Measurements from ENCODE around the gene NAA38.

The NAA38 gene

DNA sequence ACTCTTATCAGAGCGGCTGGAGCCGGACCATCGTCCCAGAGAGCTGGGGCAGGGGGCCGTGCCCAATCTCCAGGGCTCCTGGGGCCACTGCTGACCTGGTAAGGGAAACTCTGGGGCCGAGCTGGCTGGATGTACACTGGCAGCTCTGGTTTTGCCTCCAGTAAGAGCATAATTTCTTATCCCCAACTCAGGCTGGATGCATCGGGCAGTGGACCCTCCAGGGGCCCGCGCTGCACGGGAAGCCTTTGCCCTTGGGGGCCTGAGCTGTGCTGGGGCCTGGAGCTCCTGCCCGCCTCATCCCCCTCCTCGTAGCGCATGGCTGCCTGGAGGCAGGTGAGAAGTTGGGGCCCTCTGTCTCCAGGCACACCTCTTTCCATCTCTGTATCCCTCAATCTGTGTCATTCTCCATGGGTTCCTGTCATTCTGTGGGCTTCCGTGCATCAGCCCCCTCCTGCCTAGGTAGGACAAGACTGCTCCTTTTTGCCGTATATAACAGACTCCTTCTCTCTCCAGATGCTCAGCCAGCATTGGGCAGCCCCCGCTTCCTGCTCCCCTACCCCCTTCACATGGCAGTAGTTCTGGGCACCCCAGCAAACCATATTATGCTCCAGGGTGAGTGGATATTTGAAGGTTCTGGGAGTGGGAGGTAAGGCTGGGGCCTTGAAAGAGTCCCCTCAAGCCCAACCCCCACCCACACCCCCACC lies 11.8 kb downstream of the NAA38 start:
- peaks cover 25% of the 10 kb centered on the region for H4K20me1 ChIP-seq (ENCODE audit: insufficient read depth, low read length)
- H3K4me2 ChIP-seq (ENCODE audit: low read length) = peak overlapping the region; percentile 81
- peaks cover 12% of the 10 kb centered on the region for H3K36me3 ChIP-seq (replicated peaks; ENCODE audit: low read depth, low read length)
- no peak for TF ChIP-seq EZH2phosphoT487 (IDR thresholded peaks at IDR 0.05; ENCODE audit: low read depth)
- no peak for TF ChIP-seq CTCF (IDR thresholded peaks at IDR 0.05; ENCODE audit: low read depth, low read length)
- H3K4me3 ChIP-seq (ENCODE audit: low read length) = peak overlapping the region; percentile 88
- H3K9me3 ChIP-seq (ENCODE audit: insufficient read depth, low read length) = no peaks in the 10 kb centered on the region
- H3K9ac ChIP-seq (ENCODE audit: low read length) = peak overlapping the region; percentile 87; the same call in 1 of the 2 replicates
- no peak overlapping the region for H3K27ac ChIP-seq (ENCODE audit: low read length)
- H3K4me1 ChIP-seq (ENCODE audit: low read length) = peaks cover 27% of the 10 kb centered on the region
- H2AFZ ChIP-seq (ENCODE audit: low read depth, low read length) = no peak overlapping the region
- H3K27me3 ChIP-seq (ENCODE audit: low read depth, low read length) = no peaks in the 10 kb centered on the region
- H3K79me2 ChIP-seq (ENCODE audit: low read length) = peaks cover 46% of the 10 kb centered on the region

DNA sequence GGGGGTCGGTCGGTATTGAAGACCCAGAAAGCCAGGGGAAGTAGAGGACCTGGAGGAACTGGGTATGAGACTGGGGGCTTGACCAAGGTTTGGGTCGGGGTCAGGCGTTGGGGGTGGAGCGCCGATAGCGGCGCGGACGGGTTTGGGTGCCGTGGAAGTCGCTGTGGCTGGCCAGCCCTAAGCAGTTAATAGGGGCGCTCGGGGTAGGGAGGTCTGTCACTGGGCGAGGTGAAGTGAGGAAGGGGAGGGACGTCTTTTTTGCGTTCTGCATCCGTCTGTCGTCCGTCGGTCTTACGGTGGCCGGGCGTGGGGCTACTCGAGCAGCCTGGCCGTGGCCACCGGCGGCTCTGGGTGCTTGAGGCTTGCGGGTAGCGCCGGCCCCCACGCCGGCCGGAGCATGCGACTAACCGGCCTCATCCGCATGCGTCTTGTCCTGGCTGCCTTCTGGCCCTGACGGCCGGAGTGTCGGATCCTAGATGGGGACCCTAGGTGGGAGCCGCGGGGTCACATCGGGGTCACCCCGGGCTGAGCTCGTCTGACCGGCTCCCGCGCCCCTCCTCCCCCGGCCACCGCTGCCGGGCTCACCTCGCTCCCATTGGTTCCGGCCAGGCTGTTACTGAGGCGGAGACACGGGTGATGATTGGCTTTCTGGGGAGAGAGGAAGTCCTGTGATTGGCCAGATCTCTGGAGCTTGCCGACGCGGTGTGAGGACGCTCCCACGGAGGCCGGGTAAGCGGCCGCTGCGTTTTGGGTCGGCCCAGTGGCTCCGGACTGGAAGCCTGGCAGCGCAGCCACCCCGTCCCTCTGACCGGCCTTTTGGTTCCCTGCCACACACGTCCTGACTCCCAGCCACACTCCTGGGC lies 12.8 kb downstream of the NAA38 start:
- no peak overlapping the region for H2AFZ ChIP-seq (ENCODE audit: low read depth, low read length)
- no peaks in the 10 kb centered on the region for H3K9me3 ChIP-seq (ENCODE audit: insufficient read depth, low read length)
- peaks cover 56% of the 10 kb centered on the region for H3K79me2 ChIP-seq (ENCODE audit: low read length)
- peak overlapping the region; percentile 87 for H3K9ac ChIP-seq (ENCODE audit: low read length)
- H3K27ac ChIP-seq (ENCODE audit: low read length) = peak overlapping the region; percentile 98
- peak overlapping the region; percentile 81 for H3K4me2 ChIP-seq (ENCODE audit: low read length)
- peak overlapping the region; percentile 88 for H3K4me3 ChIP-seq (ENCODE audit: low read length)
- peaks cover 8% of the 10 kb centered on the region for H3K36me3 ChIP-seq (replicated peaks; ENCODE audit: low read depth, low read length)
- no peak for TF ChIP-seq CTCF (IDR thresholded peaks at IDR 0.05; ENCODE audit: low read depth, low read length)
- TF ChIP-seq EZH2phosphoT487 (IDR thresholded peaks at IDR 0.05; ENCODE audit: low read depth) = no peak
- H3K4me1 ChIP-seq (ENCODE audit: low read length) = peaks cover 29% of the 10 kb centered on the region
- peaks cover 31% of the 10 kb centered on the region for H4K20me1 ChIP-seq (ENCODE audit: insufficient read depth, low read length)
- no peaks in the 10 kb centered on the region for H3K27me3 ChIP-seq (ENCODE audit: low read depth, low read length)

DNA sequence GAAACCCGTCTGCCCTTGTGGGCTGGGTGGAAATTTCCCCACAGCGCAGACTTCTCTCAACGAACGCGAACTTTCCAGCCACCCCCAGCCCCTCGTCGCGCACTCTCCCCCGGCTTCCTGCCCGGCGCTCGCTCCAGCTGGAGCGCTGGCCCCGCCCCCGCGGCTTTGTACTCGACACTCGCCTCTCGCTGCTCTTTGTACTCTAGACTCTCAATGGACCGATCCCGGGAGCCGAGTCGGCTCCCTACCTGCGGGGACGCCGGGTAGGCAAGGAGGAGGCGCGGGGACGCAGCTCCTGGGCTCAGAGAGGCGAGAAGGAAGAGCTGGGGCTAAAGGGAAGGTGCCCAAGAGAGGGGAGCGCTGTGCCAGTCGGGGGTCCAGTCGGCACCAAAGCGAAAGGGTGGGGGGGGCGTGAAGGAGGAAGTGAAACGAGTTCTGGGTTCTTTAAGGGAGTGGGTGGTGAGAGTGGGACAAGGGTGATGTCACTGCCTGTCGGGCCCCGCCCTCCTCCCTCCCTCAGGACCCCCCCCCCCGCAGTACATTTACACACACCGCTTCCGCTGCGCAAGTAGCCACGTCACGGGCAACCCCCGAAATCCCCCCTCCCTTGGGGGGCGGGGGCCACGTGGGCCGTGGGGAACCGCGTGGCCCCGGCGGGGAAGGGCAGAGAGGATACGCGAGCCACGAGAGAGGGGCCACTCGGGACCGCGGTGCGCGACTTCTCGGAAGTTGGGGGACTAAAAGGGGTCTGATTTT lies 13.6 kb downstream of the NAA38 start:
- Histone ChIP-seq H3K4me2 (ENCODE audit: low read length) (peak overlapping the region; percentile 96), H3K27ac (ENCODE audit: low read length) (peak overlapping the region; percentile 98), H3K27me3 (ENCODE audit: low read depth, low read length) (no peaks in the 10 kb centered on the region), H3K9me3 (ENCODE audit: insufficient read depth, low read length) (no peaks in the 10 kb centered on the region), H2AFZ (ENCODE audit: low read depth, low read length) (no peak overlapping the region), H3K9ac (ENCODE audit: low read length) (peak overlapping the region; percentile 99), H4K20me1 (ENCODE audit: insufficient read depth, low read length) (peaks cover 39% of the 10 kb centered on the region), H3K4me3 (ENCODE audit: low read length) (peak overlapping the region; percentile 88), H3K79me2 (ENCODE audit: low read length) (peaks cover 64% of the 10 kb centered on the region), H3K4me1 (ENCODE audit: low read length) (peaks cover 34% of the 10 kb centered on the region), H3K36me3 (replicated peaks; ENCODE audit: low read depth, low read length) (peaks cover 8% of the 10 kb centered on the region)
- TF ChIP-seq CTCF (IDR thresholded peaks at IDR 0.05; ENCODE audit: low read depth, low read length) (no peak), EZH2phosphoT487 (IDR thresholded peaks at IDR 0.05; ENCODE audit: low read depth) (no peak)

- no peaks in the 10 kb centered on the region for H3K27me3 ChIP-seq (ENCODE audit: low read depth, low read length)
- H3K79me2 ChIP-seq (ENCODE audit: low read length) = peaks cover 69% of the 10 kb centered on the region
- peak overlapping the region; percentile 96 for H3K4me2 ChIP-seq (ENCODE audit: low read length)
- H3K9ac ChIP-seq (ENCODE audit: low read length) = peak overlapping the region; percentile 99
- no peak overlapping the region for H2AFZ ChIP-seq (ENCODE audit: low read depth, low read length)
- H3K27ac ChIP-seq (ENCODE audit: low read length) = peak overlapping the region; percentile 98
- peaks cover 38% of the 10 kb centered on the region for H3K4me1 ChIP-seq (ENCODE audit: low read length)
- H3K4me3 ChIP-seq (ENCODE audit: low read length) = peak overlapping the region; percentile 88
- H4K20me1 ChIP-seq (ENCODE audit: insufficient read depth, low read length) = peaks cover 42% of the 10 kb centered on the region
- no peak for TF ChIP-seq CTCF (IDR thresholded peaks at IDR 0.05; ENCODE audit: low read depth, low read length)
- no peak for TF ChIP-seq EZH2phosphoT487 (IDR thresholded peaks at IDR 0.05; ENCODE audit: low read depth)
- H3K9me3 ChIP-seq (ENCODE audit: insufficient read depth, low read length) = no peaks in the 10 kb centered on the region
- H3K36me3 ChIP-seq (replicated peaks; ENCODE audit: low read depth, low read length) = peaks cover 8% of the 10 kb centered on the region
These were observed 14.2 kb downstream of the NAA38 start for GRCh38 chr17:7843257-7843535.
